GM23338 (cell line): Measurements from ENCODE around the gene KEAP1. TPM values are rescaled to one million over a fixed set of nuclear protein-coding genes. Genes with fewer than 3 reads are reported as not detected.

Experiments used
- ATAC-seq: fragments of 200-7000 bp; cut with Tn5 transposase; 3 replicates; pipeline ENCODE4 v1.9.1; 2020
- DNase-seq: peaks from one replicate; pipeline ENCODE4 v3.0.0-alpha.2; 2015; ENCODE audit warnings: low spot score
- H2AFZ ChIP-seq: fragments of 200-600 bp; sonication (generic); 2 replicates; pipeline ENCODE4 v1.8.0; 2016; ENCODE audit warnings: antibody characterized with exemption, mild to moderate bottlenecking, moderate library complexity
- H3F3A ChIP-seq: fragments of 200-600 bp; sonication (generic); replicated peaks from 2 replicates; pipeline ENCODE4 v1.8.0; 2017; ENCODE audit warnings: antibody characterized with exemption, mixed run types, low read depth
- H3K27ac ChIP-seq: fragments of 200-600 bp; sonication (generic); 2 replicates; pipeline ENCODE4 v1.6.1; 2016; ENCODE audit warnings: low read depth
- H3K27me3 ChIP-seq: fragments of 200-600 bp; sonication (generic); 2 replicates; pipeline ENCODE4 v1.8.0; 2016; ENCODE audit warnings: mild to moderate bottlenecking, mixed run types, moderate library complexity; ENCODE audit not compliant: insufficient read depth
- H3K36me3 ChIP-seq: fragments of 200-600 bp; sonication (generic); 2 replicates; pipeline ENCODE4 v1.8.0; 2016; ENCODE audit warnings: mild to moderate bottlenecking; ENCODE audit not compliant: insufficient read depth
- H3K4me1 ChIP-seq: fragments of 200-600 bp; sonication (generic); 2 replicates; pipeline ENCODE4 v1.8.0; 2016; ENCODE audit warnings: mild to moderate bottlenecking, moderate library complexity; ENCODE audit not compliant: insufficient read depth
- H3K4me2 ChIP-seq: fragments of 200-600 bp; sonication (generic); 2 replicates; pipeline ENCODE4 v1.7.1; 2017; ENCODE audit warnings: mixed run types
- H3K4me3 ChIP-seq: fragments of 200-600 bp; sonication (generic); 2 replicates; pipeline ENCODE4 v1.6.1; 2016; ENCODE audit warnings: mixed run types
- H3K79me2 ChIP-seq: fragments of 200-600 bp; sonication (generic); replicated peaks from 2 replicates; pipeline ENCODE4 v1.8.0; 2017; ENCODE audit warnings: mild to moderate bottlenecking; ENCODE audit not compliant: insufficient read depth
- H3K9me2 ChIP-seq: fragments of 200-600 bp; sonication (generic); 2 replicates; pipeline ENCODE4 v1.8.0; 2017; ENCODE audit not compliant: insufficient read depth
- H4K20me1 ChIP-seq: fragments of 200-600 bp; sonication (generic); replicated peaks from 2 replicates; pipeline ENCODE4 v1.8.0; 2017; ENCODE audit warnings: mild to moderate bottlenecking; ENCODE audit not compliant: insufficient read depth
- H3K27ac Mint-ChIP-seq: 2 replicates; pipeline ENCODE4 v1.8.0; 2020; ENCODE audit warnings: inconsistent platforms, mild to moderate bottlenecking, moderate library complexity, mixed read lengths
- H3K27me3 Mint-ChIP-seq: 3 replicates; pipeline ENCODE4 v1.8.0; 2022; ENCODE audit warnings: low read depth, mild to moderate bottlenecking, moderate library complexity, mixed read lengths, inconsistent platforms; ENCODE audit not compliant: insufficient read depth, poor library complexity
- H3K36me3 Mint-ChIP-seq: 3 replicates; pipeline ENCODE4 v1.8.0; 2021; ENCODE audit warnings: low read depth, mild to moderate bottlenecking, inconsistent platforms, moderate library complexity, mixed read lengths
- H3K4me1 Mint-ChIP-seq: 3 replicates; pipeline ENCODE4 v1.8.0; 2020; ENCODE audit warnings: mild to moderate bottlenecking, inconsistent platforms, mixed read lengths
- H3K4me3 Mint-ChIP-seq: 3 replicates; pipeline ENCODE4 v1.8.0; 2021; ENCODE audit warnings: moderate library complexity, mild to moderate bottlenecking, inconsistent platforms, mixed read lengths
- H3K9me3 Mint-ChIP-seq: 3 replicates; pipeline ENCODE4 v1.8.0; 2020; ENCODE audit warnings: moderate library complexity, mild to moderate bottlenecking, inconsistent platforms, mixed read lengths
- CREB1 ChIP-seq: fragments of 250-450 bp; sonication (Bioruptor Pico); IDR thresholded peaks from 2 replicates; pipeline ENCODE4 v1.5.0; 2020; ENCODE audit warnings: low read depth, mild to moderate bottlenecking, moderate library complexity
- EZH2 ChIP-seq: fragments of 200-600 bp; sonication (generic); IDR thresholded peaks from one replicate; pipeline ENCODE4 v1.8.0; 2017; ENCODE audit warnings: antibody characterized with exemption, mild to moderate bottlenecking, low read depth; ENCODE audit not compliant: unreplicated experiment
- NANOG ChIP-seq: IDR thresholded peaks from 2 replicates; pipeline ENCODE4 v1.6.1; 2016; ENCODE audit warnings: antibody characterized with exemption, borderline replicate concordance
- ZNF331 ChIP-seq: fragments of 250-450 bp; sonication (Bioruptor Pico); IDR thresholded peaks from 2 replicates; pipeline ENCODE4 v1.5.0; 2020; ENCODE audit warnings: low read depth, mild to moderate bottlenecking, moderate library complexity
- polyA plus RNA-seq: library from polyadenylated mRNA; unstranded; fragments of >200 nt; fragmentation: Nextera tagmentation; extraction: Ambion mirVana; gene quantifications from 2 replicates; pipeline ENCODE4 v1.2.1, GENCODE V29; 2016
- total RNA-seq: library from RNA; depleted of rRNA; stranded (reverse); fragments of >200 nt; shearing (Covaris generic); gene quantifications from 2 replicates; pipeline ENCODE4 v1.2.3, GENCODE V29; 2014
- TF ChIP-seq, protein P1 (sequence below), 2 experiments: fragments of 200-600 bp in 1 of 2; sonication (generic) in 1 of 2; conservative IDR thresholded peaks; 2 replicates each; pipeline versions ENCODE4 v1.5.1 to v1.6.1; 2016 to 2017; ENCODE audit warnings: antibody characterized with exemption in 2 of 2, low read depth in 2 of 2, mild to moderate bottlenecking in 2 of 2, moderate library complexity in 1 of 2
- TF ChIP-seq, protein P2 (sequence below): IDR thresholded peaks from one replicate; pipeline ENCODE4 v1.6.1; 2018; ENCODE audit warnings: antibody characterized with exemption; ENCODE audit not compliant: unreplicated experiment
- TF ChIP-seq, protein P3 (sequence below): fragments of 250-450 bp; sonication (Bioruptor Pico); IDR thresholded peaks from 2 replicates; pipeline ENCODE4 v1.5.0; 2020; ENCODE audit warnings: mild to moderate bottlenecking, moderate library complexity

The KEAP1 gene
- total and polyA plus RNA-seq, 2 experiments from 2014 or later: 57.8 to 77.5 TPM

DNA sequence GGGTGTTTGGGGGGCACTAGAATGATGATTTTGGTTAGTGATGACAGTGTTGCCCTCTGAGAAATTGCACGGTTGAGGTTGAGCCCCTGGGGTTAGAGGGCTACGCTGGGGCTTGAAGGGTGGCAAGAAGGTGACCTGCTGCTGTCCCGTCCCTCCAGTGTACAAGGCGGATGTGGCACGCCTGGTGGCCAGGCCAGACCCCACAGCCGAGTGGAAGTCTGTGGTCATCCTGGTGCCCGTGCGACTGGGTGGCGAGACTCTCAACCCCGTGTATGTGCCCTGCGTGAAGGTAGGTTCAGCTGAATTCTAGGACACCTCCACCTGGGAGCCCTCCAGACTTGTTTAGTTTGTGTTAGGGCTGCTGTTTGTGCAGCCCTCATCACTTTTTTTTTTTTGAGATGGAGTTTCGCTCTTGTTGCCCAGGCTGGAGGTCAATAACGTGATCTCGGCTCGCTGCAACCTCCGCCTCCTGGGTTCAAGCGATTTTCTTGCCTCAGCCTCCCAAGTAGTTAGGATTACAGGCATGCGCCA, 45.7 kb upstream of the KEAP1 start:
- Histone ChIP-seq H3K9me2 (no peaks in the 10 kb centered on the region), H3K4me3 (no peak overlapping the region), H4K20me1 (peaks cover 11% of the 10 kb centered on the region), H2AFZ (no peak overlapping the region), H3K27ac (no peak overlapping the region), H3K79me2 (peaks cover 17% of the 10 kb centered on the region), H3F3A (peaks cover 23% of the 10 kb centered on the region), H3K4me2 (no peak overlapping the region), H3K27me3 (no peaks in the 10 kb centered on the region), H3K36me3 (peaks cover 16% of the 10 kb centered on the region; the same call in 1 of the 2 replicates), H3K4me1 (no peaks in the 10 kb centered on the region; the same call in 1 of the 2 replicates)
- H3K27ac Mint-ChIP-seq: no peak overlapping the region
- ATAC-seq: no peak
- no peaks in the 10 kb centered on the region for H3K9me3 Mint-ChIP-seq
- H3K4me3 Mint-ChIP-seq: no peak overlapping the region
- H3K36me3 Mint-ChIP-seq: peaks cover 63% of the 10 kb centered on the region
- TF ChIP-seq, protein P1, sequence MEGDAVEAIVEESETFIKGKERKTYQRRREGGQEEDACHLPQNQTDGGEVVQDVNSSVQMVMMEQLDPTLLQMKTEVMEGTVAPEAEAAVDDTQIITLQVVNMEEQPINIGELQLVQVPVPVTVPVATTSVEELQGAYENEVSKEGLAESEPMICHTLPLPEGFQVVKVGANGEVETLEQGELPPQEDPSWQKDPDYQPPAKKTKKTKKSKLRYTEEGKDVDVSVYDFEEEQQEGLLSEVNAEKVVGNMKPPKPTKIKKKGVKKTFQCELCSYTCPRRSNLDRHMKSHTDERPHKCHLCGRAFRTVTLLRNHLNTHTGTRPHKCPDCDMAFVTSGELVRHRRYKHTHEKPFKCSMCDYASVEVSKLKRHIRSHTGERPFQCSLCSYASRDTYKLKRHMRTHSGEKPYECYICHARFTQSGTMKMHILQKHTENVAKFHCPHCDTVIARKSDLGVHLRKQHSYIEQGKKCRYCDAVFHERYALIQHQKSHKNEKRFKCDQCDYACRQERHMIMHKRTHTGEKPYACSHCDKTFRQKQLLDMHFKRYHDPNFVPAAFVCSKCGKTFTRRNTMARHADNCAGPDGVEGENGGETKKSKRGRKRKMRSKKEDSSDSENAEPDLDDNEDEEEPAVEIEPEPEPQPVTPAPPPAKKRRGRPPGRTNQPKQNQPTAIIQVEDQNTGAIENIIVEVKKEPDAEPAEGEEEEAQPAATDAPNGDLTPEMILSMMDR (conservative IDR thresholded peaks at IDR 0.05; ENCODE audit: low read depth in 2 of 2): no peak
- TF ChIP-seq, protein P2, sequence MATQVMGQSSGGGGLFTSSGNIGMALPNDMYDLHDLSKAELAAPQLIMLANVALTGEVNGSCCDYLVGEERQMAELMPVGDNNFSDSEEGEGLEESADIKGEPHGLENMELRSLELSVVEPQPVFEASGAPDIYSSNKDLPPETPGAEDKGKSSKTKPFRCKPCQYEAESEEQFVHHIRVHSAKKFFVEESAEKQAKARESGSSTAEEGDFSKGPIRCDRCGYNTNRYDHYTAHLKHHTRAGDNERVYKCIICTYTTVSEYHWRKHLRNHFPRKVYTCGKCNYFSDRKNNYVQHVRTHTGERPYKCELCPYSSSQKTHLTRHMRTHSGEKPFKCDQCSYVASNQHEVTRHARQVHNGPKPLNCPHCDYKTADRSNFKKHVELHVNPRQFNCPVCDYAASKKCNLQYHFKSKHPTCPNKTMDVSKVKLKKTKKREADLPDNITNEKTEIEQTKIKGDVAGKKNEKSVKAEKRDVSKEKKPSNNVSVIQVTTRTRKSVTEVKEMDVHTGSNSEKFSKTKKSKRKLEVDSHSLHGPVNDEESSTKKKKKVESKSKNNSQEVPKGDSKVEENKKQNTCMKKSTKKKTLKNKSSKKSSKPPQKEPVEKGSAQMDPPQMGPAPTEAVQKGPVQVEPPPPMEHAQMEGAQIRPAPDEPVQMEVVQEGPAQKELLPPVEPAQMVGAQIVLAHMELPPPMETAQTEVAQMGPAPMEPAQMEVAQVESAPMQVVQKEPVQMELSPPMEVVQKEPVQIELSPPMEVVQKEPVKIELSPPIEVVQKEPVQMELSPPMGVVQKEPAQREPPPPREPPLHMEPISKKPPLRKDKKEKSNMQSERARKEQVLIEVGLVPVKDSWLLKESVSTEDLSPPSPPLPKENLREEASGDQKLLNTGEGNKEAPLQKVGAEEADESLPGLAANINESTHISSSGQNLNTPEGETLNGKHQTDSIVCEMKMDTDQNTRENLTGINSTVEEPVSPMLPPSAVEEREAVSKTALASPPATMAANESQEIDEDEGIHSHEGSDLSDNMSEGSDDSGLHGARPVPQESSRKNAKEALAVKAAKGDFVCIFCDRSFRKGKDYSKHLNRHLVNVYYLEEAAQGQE: no peak
- no peak for TF ChIP-seq EZH2
- no peak for TF ChIP-seq NANOG
- no peak for TF ChIP-seq ZNF331
- TF ChIP-seq, protein P3, sequence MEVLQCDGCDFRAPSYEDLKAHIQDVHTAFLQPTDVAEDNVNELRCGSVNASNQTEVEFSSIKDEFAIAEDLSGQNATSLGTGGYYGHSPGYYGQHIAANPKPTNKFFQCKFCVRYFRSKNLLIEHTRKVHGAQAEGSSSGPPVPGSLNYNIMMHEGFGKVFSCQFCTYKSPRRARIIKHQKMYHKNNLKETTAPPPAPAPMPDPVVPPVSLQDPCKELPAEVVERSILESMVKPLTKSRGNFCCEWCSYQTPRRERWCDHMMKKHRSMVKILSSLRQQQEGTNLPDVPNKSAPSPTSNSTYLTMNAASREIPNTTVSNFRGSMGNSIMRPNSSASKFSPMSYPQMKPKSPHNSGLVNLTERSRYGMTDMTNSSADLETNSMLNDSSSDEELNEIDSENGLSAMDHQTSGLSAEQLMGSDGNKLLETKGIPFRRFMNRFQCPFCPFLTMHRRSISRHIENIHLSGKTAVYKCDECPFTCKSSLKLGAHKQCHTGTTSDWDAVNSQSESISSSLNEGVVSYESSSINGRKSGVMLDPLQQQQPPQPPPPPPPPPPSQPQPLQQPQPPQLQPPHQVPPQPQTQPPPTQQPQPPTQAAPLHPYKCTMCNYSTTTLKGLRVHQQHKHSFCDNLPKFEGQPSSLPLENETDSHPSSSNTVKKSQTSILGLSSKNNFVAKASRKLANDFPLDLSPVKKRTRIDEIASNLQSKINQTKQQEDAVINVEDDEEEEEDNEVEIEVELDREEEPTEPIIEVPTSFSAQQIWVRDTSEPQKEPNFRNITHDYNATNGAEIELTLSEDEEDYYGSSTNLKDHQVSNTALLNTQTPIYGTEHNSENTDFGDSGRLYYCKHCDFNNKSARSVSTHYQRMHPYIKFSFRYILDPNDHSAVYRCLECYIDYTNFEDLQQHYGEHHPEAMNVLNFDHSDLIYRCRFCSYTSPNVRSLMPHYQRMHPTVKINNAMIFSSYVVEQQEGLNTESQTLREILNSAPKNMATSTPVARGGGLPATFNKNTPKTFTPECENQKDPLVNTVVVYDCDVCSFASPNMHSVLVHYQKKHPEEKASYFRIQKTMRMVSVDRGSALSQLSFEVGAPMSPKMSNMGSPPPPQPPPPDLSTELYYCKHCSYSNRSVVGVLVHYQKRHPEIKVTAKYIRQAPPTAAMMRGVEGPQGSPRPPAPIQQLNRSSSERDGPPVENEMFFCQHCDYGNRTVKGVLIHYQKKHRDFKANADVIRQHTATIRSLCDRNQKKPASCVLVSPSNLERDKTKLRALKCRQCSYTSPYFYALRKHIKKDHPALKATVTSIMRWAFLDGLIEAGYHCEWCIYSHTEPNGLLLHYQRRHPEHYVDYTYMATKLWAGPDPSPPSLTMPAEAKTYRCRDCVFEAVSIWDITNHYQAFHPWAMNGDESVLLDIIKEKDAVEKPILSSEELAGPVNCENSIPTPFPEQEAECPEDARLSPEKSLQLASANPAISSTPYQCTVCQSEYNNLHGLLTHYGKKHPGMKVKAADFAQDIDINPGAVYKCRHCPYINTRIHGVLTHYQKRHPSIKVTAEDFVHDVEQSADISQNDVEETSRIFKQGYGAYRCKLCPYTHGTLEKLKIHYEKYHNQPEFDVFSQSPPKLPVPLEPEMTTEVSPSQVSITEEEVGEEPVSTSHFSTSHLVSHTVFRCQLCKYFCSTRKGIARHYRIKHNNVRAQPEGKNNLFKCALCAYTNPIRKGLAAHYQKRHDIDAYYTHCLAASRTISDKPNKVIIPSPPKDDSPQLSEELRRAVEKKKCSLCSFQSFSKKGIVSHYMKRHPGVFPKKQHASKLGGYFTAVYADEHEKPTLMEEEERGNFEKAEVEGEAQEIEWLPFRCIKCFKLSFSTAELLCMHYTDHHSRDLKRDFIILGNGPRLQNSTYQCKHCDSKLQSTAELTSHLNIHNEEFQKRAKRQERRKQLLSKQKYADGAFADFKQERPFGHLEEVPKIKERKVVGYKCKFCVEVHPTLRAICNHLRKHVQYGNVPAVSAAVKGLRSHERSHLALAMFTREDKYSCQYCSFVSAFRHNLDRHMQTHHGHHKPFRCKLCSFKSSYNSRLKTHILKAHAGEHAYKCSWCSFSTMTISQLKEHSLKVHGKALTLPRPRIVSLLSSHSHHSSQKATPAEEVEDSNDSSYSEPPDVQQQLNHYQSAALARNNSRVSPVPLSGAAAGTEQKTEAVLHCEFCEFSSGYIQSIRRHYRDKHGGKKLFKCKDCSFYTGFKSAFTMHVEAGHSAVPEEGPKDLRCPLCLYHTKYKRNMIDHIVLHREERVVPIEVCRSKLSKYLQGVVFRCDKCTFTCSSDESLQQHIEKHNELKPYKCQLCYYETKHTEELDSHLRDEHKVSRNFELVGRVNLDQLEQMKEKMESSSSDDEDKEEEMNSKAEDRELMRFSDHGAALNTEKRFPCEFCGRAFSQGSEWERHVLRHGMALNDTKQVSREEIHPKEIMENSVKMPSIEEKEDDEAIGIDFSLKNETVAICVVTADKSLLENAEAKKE (CRISPR knock-in tag): no peak
- TF ChIP-seq CREB1 (CRISPR knock-in tag): no peak
- H3K27me3 Mint-ChIP-seq: peaks cover 15% of the 10 kb centered on the region
- H3K4me1 Mint-ChIP-seq: no peaks in the 10 kb centered on the region
- DNase-seq: no peak
